GM12864 (cell line): ENCODE results near the gene PGLYRP3.
"Not testable (repeated sequence)": the region's sequence is repeated elsewhere in the genome, so short reads cannot be mapped to it uniquely, and the experiment has no call there.

Experiments
- DNase-seq: peaks from one replicate; pipeline ENCODE4 v3.0.0-alpha.2; 2011; ENCODE audit warnings: low read depth
- H3K4me3 ChIP-seq: 2 replicates; pipeline ENCODE4 v1.5.1; 2011; ENCODE audit warnings: mild to moderate bottlenecking, low read depth, low read length, control low read depth
- CTCF ChIP-seq: IDR thresholded peaks from 2 replicates; pipeline ENCODE4 v1.5.1; 2011; ENCODE audit warnings: low read depth, mild to moderate bottlenecking, moderate library complexity, low read length, control low read depth, inconsistent platforms; ENCODE audit errors: missing control alignments

The PGLYRP3 gene

GRCh38 chr1:153347856-153348255 lies 35.1 kb upstream of the PGLYRP3 start:
- DNase-seq: no peak
- no peak for TF ChIP-seq CTCF
- no peak overlapping the region for H3K4me3 ChIP-seq

GRCh38 chr1:153347049-153347448 lies 34.3 kb upstream of the PGLYRP3 start:
- DNase-seq, H3K4me3 ChIP-seq: not testable (repeated sequence)

- no peak overlapping the region for H3K4me3 ChIP-seq
Observed at GRCh38 chr1:153346077-153346723, 33.4 kb upstream of the PGLYRP3 start.

GRCh38 chr1:153345187-153346076 lies 32.7 kb upstream of the PGLYRP3 start:
- no peak overlapping the region for H3K4me3 ChIP-seq
- no peak for DNase-seq
- TF ChIP-seq CTCF: no peak

More at GRCh38 chr1:153346077-153346723, 33.4 kb upstream of the PGLYRP3 start:
- DNase-seq: no peak
- no peak for TF ChIP-seq CTCF

GRCh38 chr1:153344718-153345025 lies 31.9 kb upstream of the PGLYRP3 start:
- no peak overlapping the region for H3K4me3 ChIP-seq
- no peak for TF ChIP-seq CTCF
- no peak for DNase-seq

- no peak overlapping the region for H3K4me3 ChIP-seq
Observed at GRCh38 chr1:153343811-153344717, 31.3 kb upstream of the PGLYRP3 start.

More at GRCh38 chr1:153343811-153344717, 31.3 kb upstream of the PGLYRP3 start:
- no peak for TF ChIP-seq CTCF
- DNase-seq: no peak
